Liver (tissue), 9 donors: Measurements from ENCODE around the gene PELI1. TPM values are rescaled to one million over a fixed set of nuclear protein-coding genes. Genes with fewer than 3 reads are reported as not detected.

ENCODE experiments used
- DNase-seq: peaks from one replicate; pipeline ENCODE4 v3.0.0-alpha.2; 2017; ENCODE audit warnings: low spot score
- H3K27ac ChIP-seq, 2 donors: one replicate each; pipeline ENCODE4 v1.7.0; 2013; ENCODE audit warnings: inconsistent platforms in 2 of 2, low read length in 2 of 2, control low read depth in 1 of 2, low read depth in 1 of 2, mild to moderate bottlenecking in 1 of 2
- H3K27me3 ChIP-seq, 4 donors: one replicate each; pipeline versions ENCODE4 v1.6.1 to v1.7.0; 2013; ENCODE audit warnings: low read length in 3 of 4, inconsistent platforms in 1 of 4, mild to moderate bottlenecking in 1 of 4, moderate library complexity in 1 of 4; ENCODE audit not compliant: control insufficient read depth in 4 of 4, insufficient read depth in 4 of 4
- H3K36me3 ChIP-seq, 4 donors: one replicate each; pipeline versions ENCODE4 v1.6.1 to v1.7.0; 2013; ENCODE audit warnings: low read length in 3 of 4, mild to moderate bottlenecking in 3 of 4, low read depth in 1 of 4, moderate library complexity in 1 of 4; ENCODE audit not compliant: control insufficient read depth in 4 of 4, insufficient read depth in 3 of 4
- H3K4me1 ChIP-seq, 4 donors: one replicate each; pipeline versions ENCODE4 v1.6.1 to v1.7.0; 2013; ENCODE audit warnings: low read length in 3 of 4, mild to moderate bottlenecking in 3 of 4, moderate library complexity in 1 of 4; ENCODE audit not compliant: control insufficient read depth in 4 of 4, insufficient read depth in 4 of 4
- H3K4me3 ChIP-seq, 3 donors: one replicate each; pipeline versions ENCODE4 v1.6.1 to v1.7.0; 2013; ENCODE audit warnings: low read length in 3 of 3, control low read depth in 1 of 3, low read depth in 1 of 3, mild to moderate bottlenecking in 1 of 3
- H3K9ac ChIP-seq, 2 donors: one replicate each; pipeline ENCODE4 v1.7.0; 2013; ENCODE audit warnings: low read length in 2 of 2, mild to moderate bottlenecking in 2 of 2, moderate library complexity in 2 of 2, control low read depth in 1 of 2, low read depth in 1 of 2
- H3K9me3 ChIP-seq, 4 donors: one replicate each; pipeline versions ENCODE4 v1.6.1 to v1.7.0; 2013; ENCODE audit warnings: low read length in 3 of 4; ENCODE audit not compliant: control insufficient read depth in 4 of 4
- ATF3 ChIP-seq: IDR thresholded peaks from 2 replicates; pipeline ENCODE4 v1.6.1; 2016; ENCODE audit warnings: antibody characterized with exemption
- EGR1 ChIP-seq, 2 donors: IDR thresholded peaks; 2 replicates each; pipeline ENCODE4 v1.6.1; 2016 to 2018; ENCODE audit warnings: antibody characterized with exemption in 2 of 2, low read depth in 2 of 2
- FOXA1 ChIP-seq: IDR thresholded peaks from 2 replicates; pipeline ENCODE4 v1.6.1; 2016; ENCODE audit warnings: antibody characterized with exemption
- FOXA2 ChIP-seq: IDR thresholded peaks from 2 replicates; pipeline ENCODE4 v1.6.1; 2016; ENCODE audit warnings: antibody characterized with exemption
- GABPA ChIP-seq, 2 donors: IDR thresholded peaks in 1 of 2; conservative IDR thresholded peaks in 1 of 2; 2 replicates each; pipeline ENCODE4 v1.6.1; 2016; ENCODE audit warnings: antibody characterized with exemption in 2 of 2, mild to moderate bottlenecking in 1 of 2, moderate library complexity in 1 of 2
- HNF4A ChIP-seq, 2 donors: conservative IDR thresholded peaks; 2 replicates each; pipeline ENCODE4 v1.6.1; 2016; ENCODE audit warnings: antibody characterized with exemption in 2 of 2, mild to moderate bottlenecking in 2 of 2
- HNF4G ChIP-seq: IDR thresholded peaks from 2 replicates; pipeline ENCODE4 v1.6.1; 2016; ENCODE audit warnings: antibody characterized with exemption
- JUND ChIP-seq, 2 donors: IDR thresholded peaks; 2 replicates each; pipeline ENCODE4 v1.6.1; 2016; ENCODE audit warnings: antibody characterized with exemption in 2 of 2
- NR2F2 ChIP-seq: IDR thresholded peaks from 2 replicates; pipeline ENCODE4 v1.6.1; 2016; ENCODE audit warnings: antibody characterized with exemption
- RAD21 ChIP-seq, 2 donors: IDR thresholded peaks; 2 replicates each; pipeline ENCODE4 v1.6.1; 2016; ENCODE audit warnings: antibody characterized with exemption in 2 of 2, mild to moderate bottlenecking in 2 of 2
- RXRA ChIP-seq, 2 donors: IDR thresholded peaks; 2 replicates each; pipeline ENCODE4 v1.6.1; 2017 to 2018; ENCODE audit warnings: antibody characterized with exemption in 2 of 2, mild to moderate bottlenecking in 1 of 2
- TAF1 ChIP-seq: conservative IDR thresholded peaks from 2 replicates; pipeline ENCODE4 v1.6.1; 2016; ENCODE audit warnings: antibody characterized with exemption, mild to moderate bottlenecking
- YY1 ChIP-seq: IDR thresholded peaks from 2 replicates; pipeline ENCODE4 v1.6.1; 2016; ENCODE audit warnings: antibody characterized with exemption, mild to moderate bottlenecking
- ZBTB33 ChIP-seq: IDR thresholded peaks from 2 replicates; pipeline ENCODE4 v1.6.1; 2016; ENCODE audit warnings: antibody characterized with exemption
- WGBS: extraction: QIAGEN DNeasy Blood & Tissue Kit; methylation state at CpG from one replicate; pipeline ENCODE4 v1.1.7; 2013; 5-methylcytosine and 5-hydroxymethylcytosine counted together
- polyA plus RNA-seq, 2 donors: library from polyadenylated mRNA; stranded (reverse) in 1 of 2; unstranded in 1 of 2; fragments of 200-250 nt in 1 of 2; fragments of >200 nt in 1 of 2; fragmentation: Nextera tagmentation in 1 of 2; extraction: Ambion mirVana in 1 of 2; gene quantifications; one replicate each; pipeline versions ENCODE4 v1.2.1 to v1.2.3, GENCODE V29; 2013 to 2015
- total RNA-seq, 2 donors: library from RNA; depleted of rRNA; stranded (reverse); fragments of >200 nt; gene quantifications; one replicate each; pipeline ENCODE4 v1.2.3, GENCODE V29; 2014
- TF ChIP-seq, protein P1 (sequence below): IDR thresholded peaks from 2 replicates; pipeline ENCODE4 v1.6.1; 2016; ENCODE audit warnings: antibody characterized with exemption
- TF ChIP-seq, protein P2 (sequence below): fragments of 150-350 bp; IDR thresholded peaks from 2 replicates; pipeline ENCODE4 v1.5.1; 2017; ENCODE audit warnings: improper control_type of control experiment, low read depth, low read length; ENCODE audit not compliant: missing input control
- TF ChIP-seq, protein P3 (sequence below): IDR thresholded peaks from 2 replicates; pipeline ENCODE4 v1.6.1; 2016; ENCODE audit warnings: antibody characterized with exemption, mild to moderate bottlenecking
- donor health status: healthy.
- donor health status: healthy.
- donor health status: healthy.
- donor health status: healthy.
- donor health status: healthy.

The PELI1 gene
- total and polyA plus RNA-seq, 4 donors, result 4.5 to 21.3 (median 7.4) TPM

DNA sequence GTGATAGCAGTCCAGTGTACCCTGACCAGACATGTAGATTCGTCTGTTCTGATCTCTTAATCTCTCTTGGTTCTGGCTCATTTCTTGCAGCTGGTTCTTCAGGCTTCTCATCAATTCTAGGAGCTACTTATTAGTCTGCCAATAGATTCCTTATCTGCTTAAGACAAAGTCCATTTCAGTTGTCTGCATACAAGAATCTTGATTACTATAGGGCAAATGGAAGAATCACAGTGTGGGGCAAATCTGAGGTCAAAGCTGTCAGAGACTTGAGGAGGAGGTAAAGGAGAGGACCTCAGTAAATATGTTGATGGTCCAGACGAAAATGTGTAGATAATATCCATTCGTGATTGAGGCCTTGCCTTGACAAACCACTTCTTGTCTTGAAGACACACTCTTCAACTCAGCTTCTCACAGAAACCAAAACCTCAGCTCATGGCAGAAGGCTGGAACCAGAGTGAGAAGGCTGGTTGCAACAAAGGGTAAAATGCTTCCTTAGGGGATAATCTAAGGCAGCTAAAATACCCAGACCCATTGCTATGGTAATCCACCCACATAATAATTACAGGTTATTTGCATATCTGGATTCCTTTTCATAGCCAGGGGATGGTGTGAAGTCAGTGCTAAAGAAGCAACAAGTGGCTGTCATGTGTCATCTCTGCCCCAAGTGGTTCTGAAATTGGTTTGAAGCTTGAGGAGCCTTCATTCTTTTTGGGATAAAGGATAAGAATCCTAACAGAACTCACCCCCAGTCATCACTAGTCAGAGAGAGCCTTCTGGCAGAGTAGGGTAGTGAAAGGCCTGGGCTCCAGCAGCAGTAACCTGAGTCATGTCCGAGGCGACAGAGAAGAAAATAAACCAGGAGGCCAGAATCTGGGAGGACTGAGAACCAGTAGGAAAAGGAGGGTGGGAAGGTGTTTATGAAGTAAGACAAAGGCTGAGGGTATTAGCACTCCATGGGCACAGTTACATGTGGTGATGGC lies 29.2 kb upstream of the PELI1 start:
- no peak for TF ChIP-seq RXRA (IDR thresholded peaks at IDR 0.05)
- TF ChIP-seq, protein P1, sequence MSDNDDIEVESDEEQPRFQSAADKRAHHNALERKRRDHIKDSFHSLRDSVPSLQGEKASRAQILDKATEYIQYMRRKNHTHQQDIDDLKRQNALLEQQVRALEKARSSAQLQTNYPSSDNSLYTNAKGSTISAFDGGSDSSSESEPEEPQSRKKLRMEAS, result no peak
- TF ChIP-seq ZBTB33, result no peak
- no peak for TF ChIP-seq HNF4G
- no peak for TF ChIP-seq NR2F2
- no peak for TF ChIP-seq GABPA (IDR thresholded peaks at IDR 0.05 in 1 of 2, conservative IDR thresholded peaks at IDR 0.05 in 1 of 2)
- TF ChIP-seq FOXA2, result no peak
- no peak for TF ChIP-seq TAF1
- no peak for TF ChIP-seq YY1
- TF ChIP-seq RAD21 (IDR thresholded peaks at IDR 0.05), result no peak
- no peak for TF ChIP-seq FOXA1
- TF ChIP-seq, protein P2, sequence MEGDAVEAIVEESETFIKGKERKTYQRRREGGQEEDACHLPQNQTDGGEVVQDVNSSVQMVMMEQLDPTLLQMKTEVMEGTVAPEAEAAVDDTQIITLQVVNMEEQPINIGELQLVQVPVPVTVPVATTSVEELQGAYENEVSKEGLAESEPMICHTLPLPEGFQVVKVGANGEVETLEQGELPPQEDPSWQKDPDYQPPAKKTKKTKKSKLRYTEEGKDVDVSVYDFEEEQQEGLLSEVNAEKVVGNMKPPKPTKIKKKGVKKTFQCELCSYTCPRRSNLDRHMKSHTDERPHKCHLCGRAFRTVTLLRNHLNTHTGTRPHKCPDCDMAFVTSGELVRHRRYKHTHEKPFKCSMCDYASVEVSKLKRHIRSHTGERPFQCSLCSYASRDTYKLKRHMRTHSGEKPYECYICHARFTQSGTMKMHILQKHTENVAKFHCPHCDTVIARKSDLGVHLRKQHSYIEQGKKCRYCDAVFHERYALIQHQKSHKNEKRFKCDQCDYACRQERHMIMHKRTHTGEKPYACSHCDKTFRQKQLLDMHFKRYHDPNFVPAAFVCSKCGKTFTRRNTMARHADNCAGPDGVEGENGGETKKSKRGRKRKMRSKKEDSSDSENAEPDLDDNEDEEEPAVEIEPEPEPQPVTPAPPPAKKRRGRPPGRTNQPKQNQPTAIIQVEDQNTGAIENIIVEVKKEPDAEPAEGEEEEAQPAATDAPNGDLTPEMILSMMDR, result no peak
- no peak for TF ChIP-seq EGR1 (IDR thresholded peaks at IDR 0.05; ENCODE audit: low read depth in 2 of 2)

DNA sequence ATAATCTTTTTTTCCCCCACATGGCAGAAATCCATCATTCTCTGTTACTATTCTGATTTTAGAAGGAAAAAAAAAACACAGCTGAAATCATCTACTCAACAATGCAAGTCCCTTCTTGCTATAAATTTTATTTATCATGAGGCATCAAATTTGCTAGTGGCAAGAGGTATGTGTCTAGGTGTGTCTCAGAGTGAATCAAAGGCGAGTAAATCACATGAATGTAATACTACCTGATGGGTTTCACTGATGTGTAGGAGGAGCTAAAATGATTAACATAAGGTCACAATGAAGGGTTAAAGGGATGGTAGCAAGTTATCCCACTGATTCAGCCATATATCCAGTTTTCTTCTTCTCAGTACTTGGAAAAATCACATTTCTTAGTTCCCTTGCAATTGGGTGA lies 24.5 kb upstream of the PELI1 start:
- 96% methylated on average over 1 of the region's 1 CpG for WGBS
- TF ChIP-seq ZBTB33 (no peak), JUND (IDR thresholded peaks at IDR 0.05) (no peak), TAF1 (no peak), RXRA (IDR thresholded peaks at IDR 0.05) (no peak), HNF4A (conservative IDR thresholded peaks at IDR 0.05) (no peak), GABPA (IDR thresholded peaks at IDR 0.05 in 1 of 2, conservative IDR thresholded peaks at IDR 0.05 in 1 of 2) (no peak), HNF4G (no peak), EGR1 (IDR thresholded peaks at IDR 0.05; ENCODE audit: low read depth in 2 of 2) (no peak), FOXA1 (no peak), ATF3 (no peak), YY1 (no peak), RAD21 (IDR thresholded peaks at IDR 0.05) (no peak)
- TF ChIP-seq, protein P3, sequence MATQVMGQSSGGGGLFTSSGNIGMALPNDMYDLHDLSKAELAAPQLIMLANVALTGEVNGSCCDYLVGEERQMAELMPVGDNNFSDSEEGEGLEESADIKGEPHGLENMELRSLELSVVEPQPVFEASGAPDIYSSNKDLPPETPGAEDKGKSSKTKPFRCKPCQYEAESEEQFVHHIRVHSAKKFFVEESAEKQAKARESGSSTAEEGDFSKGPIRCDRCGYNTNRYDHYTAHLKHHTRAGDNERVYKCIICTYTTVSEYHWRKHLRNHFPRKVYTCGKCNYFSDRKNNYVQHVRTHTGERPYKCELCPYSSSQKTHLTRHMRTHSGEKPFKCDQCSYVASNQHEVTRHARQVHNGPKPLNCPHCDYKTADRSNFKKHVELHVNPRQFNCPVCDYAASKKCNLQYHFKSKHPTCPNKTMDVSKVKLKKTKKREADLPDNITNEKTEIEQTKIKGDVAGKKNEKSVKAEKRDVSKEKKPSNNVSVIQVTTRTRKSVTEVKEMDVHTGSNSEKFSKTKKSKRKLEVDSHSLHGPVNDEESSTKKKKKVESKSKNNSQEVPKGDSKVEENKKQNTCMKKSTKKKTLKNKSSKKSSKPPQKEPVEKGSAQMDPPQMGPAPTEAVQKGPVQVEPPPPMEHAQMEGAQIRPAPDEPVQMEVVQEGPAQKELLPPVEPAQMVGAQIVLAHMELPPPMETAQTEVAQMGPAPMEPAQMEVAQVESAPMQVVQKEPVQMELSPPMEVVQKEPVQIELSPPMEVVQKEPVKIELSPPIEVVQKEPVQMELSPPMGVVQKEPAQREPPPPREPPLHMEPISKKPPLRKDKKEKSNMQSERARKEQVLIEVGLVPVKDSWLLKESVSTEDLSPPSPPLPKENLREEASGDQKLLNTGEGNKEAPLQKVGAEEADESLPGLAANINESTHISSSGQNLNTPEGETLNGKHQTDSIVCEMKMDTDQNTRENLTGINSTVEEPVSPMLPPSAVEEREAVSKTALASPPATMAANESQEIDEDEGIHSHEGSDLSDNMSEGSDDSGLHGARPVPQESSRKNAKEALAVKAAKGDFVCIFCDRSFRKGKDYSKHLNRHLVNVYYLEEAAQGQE, result no peak
- no peaks in the 10 kb centered on the region for H3K36me3 ChIP-seq

More for the DNA sequence above, 29.2 kb upstream of the PELI1 start:
- H3K4me1 ChIP-seq, result peaks cover 0 to 8% (median 2%) of the 10 kb centered on the region in 4 donors
- no peak overlapping the region for H3K4me3 ChIP-seq
- no peak for DNase-seq
- no peaks in the 10 kb centered on the region for H3K9me3 ChIP-seq
- 82% methylated on average over 5 of the region's 5 CpGs for WGBS
- H3K36me3 ChIP-seq, result no peaks in the 10 kb centered on the region
- no peak overlapping the region for H3K27ac ChIP-seq
- H3K27me3 ChIP-seq, result no peaks in the 10 kb centered on the region
- no peak overlapping the region for H3K9ac ChIP-seq

More for the DNA sequence above, 24.5 kb upstream of the PELI1 start:
- H3K4me1 ChIP-seq, result no peaks in the 10 kb centered on the region
- H3K9me3 ChIP-seq, result no peaks in the 10 kb centered on the region
- H3K4me3 ChIP-seq, result no peak overlapping the region
- H3K27me3 ChIP-seq, result no peaks in the 10 kb centered on the region
- no peak overlapping the region for H3K9ac ChIP-seq
- H3K27ac ChIP-seq, result no peak overlapping the region
- no peak for DNase-seq
